HEK293 (cell line): ENCODE data around the gene FAM240B.

ENCODE experiments used
- CTCF ChIA-PET: fragments of 350-600 bp; formaldehyde crosslinking; extraction: SDS; loops from one replicate; lab custom pipeline; 2021; ENCODE audit warnings: antibody characterized with exemption; lab: Yijun Ruan, JAX
- POLR2A ChIA-PET: fragments of 300-600 bp; formaldehyde crosslinking; extraction: SDS; loops from one replicate; lab custom pipeline; 2020; ENCODE audit warnings: antibody characterized with exemption, inconsistent platforms; lab: Yijun Ruan, JAX
- H3K27ac ChIP-seq: fragments of 200-500 bp; sonication (Bioruptor generic); 2 replicates; pipeline ENCODE4 v1.5.1; 2014; ENCODE audit warnings: low read depth, low read length, control low read depth, inconsistent platforms; ENCODE audit errors: extremely low read depth
- H3K36me3 ChIP-seq, 2 experiments: fragments of 200-500 bp in 1 of 2; sonication (Bioruptor generic) in 1 of 2; 1 replicate in 1 of 2; 2 replicates in 1 of 2; pipeline ENCODE4 v1.5.1; 2014 to 2017; ENCODE audit warnings: inconsistent platforms in 2 of 2, low read length in 2 of 2; ENCODE audit not compliant: control insufficient read depth in 2 of 2, insufficient read depth in 1 of 2
- H3K4me1 ChIP-seq: fragments of 200-500 bp; sonication (Bioruptor generic); 2 replicates; pipeline ENCODE4 v1.5.1; 2014; ENCODE audit warnings: mild to moderate bottlenecking, low read length, inconsistent platforms; ENCODE audit not compliant: control insufficient read depth, insufficient read depth
- H3K4me3 ChIP-seq: 2 replicates; pipeline ENCODE4 v1.5.1; 2011; ENCODE audit warnings: low read depth, mild to moderate bottlenecking, control low read depth, low read length, moderate library complexity
- H3K9me3 ChIP-seq: fragments of 200-500 bp; sonication (Bioruptor generic); 2 replicates; pipeline ENCODE4 v1.5.1; 2014; ENCODE audit warnings: low read depth, low read length, inconsistent platforms; ENCODE audit not compliant: control insufficient read depth, insufficient read depth
- KLF7 ChIP-seq: fragments of 450-650 bp; formaldehyde crosslinking; IDR thresholded peaks from 2 replicates; pipeline ENCODE4 v1.5.1; 2016; ENCODE audit warnings: missing biosample characterization, missing genetic modification characterization, borderline replicate concordance
- ZBTB21 ChIP-seq: fragments of 450-650 bp; formaldehyde crosslinking; IDR thresholded peaks from 2 replicates; pipeline ENCODE4 v1.5.1; 2017; ENCODE audit warnings: missing biosample characterization, missing genetic modification characterization
- ZBTB48 ChIP-seq: fragments of 450-650 bp; formaldehyde crosslinking; IDR thresholded peaks from 2 replicates; pipeline ENCODE4 v1.5.1; 2016; ENCODE audit warnings: missing biosample characterization, missing genetic modification characterization
- ZIC2 ChIP-seq: fragments of 450-650 bp; formaldehyde crosslinking; IDR thresholded peaks from 2 replicates; pipeline ENCODE4 v1.5.1; 2016; ENCODE audit warnings: missing biosample characterization, missing genetic modification characterization
- ZNF140 ChIP-seq: fragments of 450-650 bp; formaldehyde crosslinking; IDR thresholded peaks from 2 replicates; pipeline ENCODE4 v1.5.1; 2016; ENCODE audit warnings: missing biosample characterization, missing genetic modification characterization
- ZNF19 ChIP-seq: fragments of 450-650 bp; formaldehyde crosslinking; IDR thresholded peaks from 2 replicates; pipeline ENCODE4; 2016; ENCODE audit warnings: missing biosample characterization, missing genetic modification characterization, low read depth
- ZNF274 ChIP-seq, 2 experiments: fragments of 200-500 bp in 1 of 2; fragments of 450-650 bp in 1 of 2; sonication (Bioruptor generic) in 1 of 2; formaldehyde crosslinking in 1 of 2; IDR thresholded peaks; 2 replicates each; pipeline versions ENCODE4 v1.5.1 to v1.6.1; 2014 to 2016; ENCODE audit warnings: borderline replicate concordance in 1 of 2, inconsistent platforms in 1 of 2, low read length in 1 of 2, missing biosample characterization in 1 of 2, missing genetic modification characterization in 1 of 2
- ZNF302 ChIP-seq: fragments of 450-650 bp; formaldehyde crosslinking; IDR thresholded peaks from 2 replicates; pipeline ENCODE4 v1.5.1; 2016; ENCODE audit warnings: missing biosample characterization, missing genetic modification characterization, low read depth
- ZNF843 ChIP-seq: fragments of 450-650 bp; formaldehyde crosslinking; IDR thresholded peaks from 2 replicates; pipeline ENCODE4 v1.5.1; 2016; ENCODE audit warnings: missing biosample characterization, missing genetic modification characterization
- ZSCAN30 ChIP-seq: fragments of 450-650 bp; IDR thresholded peaks from 2 replicates; pipeline ENCODE4 v1.5.1; 2018; ENCODE audit warnings: missing biosample characterization, mild to moderate bottlenecking, missing genetic modification characterization, moderate library complexity
- TF ChIP-seq, protein P1 (sequence below): fragments of 450-650 bp; formaldehyde crosslinking; IDR thresholded peaks from 2 replicates; pipeline ENCODE4 v1.5.1; 2017; ENCODE audit warnings: missing biosample characterization, missing genetic modification characterization
- TF ChIP-seq, protein P2 (sequence below): fragments of 450-650 bp; formaldehyde crosslinking; IDR thresholded peaks from 2 replicates; pipeline ENCODE4 v1.5.1; 2016; ENCODE audit warnings: missing biosample characterization, missing genetic modification characterization
- TF ChIP-seq, protein P3 (sequence below): fragments of 450-650 bp; formaldehyde crosslinking; IDR thresholded peaks from 2 replicates; pipeline ENCODE4 v1.5.1; 2016; ENCODE audit warnings: missing biosample characterization, missing genetic modification characterization, low read depth
- TF ChIP-seq, protein P4 (sequence below): fragments of 450-650 bp; formaldehyde crosslinking; IDR thresholded peaks from 2 replicates; pipeline ENCODE4 v1.5.1; 2016; ENCODE audit warnings: missing biosample characterization, missing genetic modification characterization
- TF ChIP-seq, protein P5 (sequence below): fragments of 450-650 bp; formaldehyde crosslinking; IDR thresholded peaks from 2 replicates; pipeline ENCODE4 v1.5.1; 2016; ENCODE audit warnings: missing biosample characterization, missing genetic modification characterization, borderline replicate concordance
- TF ChIP-seq, protein P6 (sequence below): fragments of 450-650 bp; formaldehyde crosslinking; IDR thresholded peaks from 2 replicates; pipeline ENCODE4 v1.5.1; 2016; ENCODE audit warnings: missing biosample characterization, missing genetic modification characterization

The FAM240B gene

DNA sequence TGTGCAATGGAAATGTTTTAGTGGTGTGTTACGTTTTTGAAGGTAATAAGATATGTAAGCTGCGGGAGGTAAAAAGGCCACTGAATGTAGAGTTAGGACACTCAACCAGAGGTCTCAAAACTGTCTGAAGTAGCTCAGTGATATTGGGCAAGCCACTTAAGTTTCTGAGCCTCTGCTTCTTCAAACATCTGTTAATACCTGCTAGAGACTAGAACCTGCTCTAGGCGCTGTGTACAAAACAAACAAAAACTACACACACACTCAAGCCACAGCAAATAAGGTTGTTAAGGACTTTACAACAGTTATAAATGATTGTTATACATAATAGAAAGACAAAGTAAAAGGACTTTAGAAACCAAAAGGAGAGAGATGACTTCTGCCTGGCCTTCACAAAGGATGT, 24.6 kb upstream of the FAM240B start:
- Histone ChIP-seq H3K36me3 (no peaks in the 10 kb centered on the region), H3K9me3 (no peaks in the 10 kb centered on the region), H3K4me3 (no peak overlapping the region), H3K4me1 (no peaks in the 10 kb centered on the region), H3K27ac (no peak overlapping the region)
- no peak for TF ChIP-seq KLF7
- TF ChIP-seq ZIC2 (tag by site-specific recombination) = no peak
- no peak for TF ChIP-seq ZNF274 (IDR thresholded peaks at IDR 0.05; ENCODE audit: low read length)
- no peak for TF ChIP-seq ZNF274 (tag by site-specific recombination; IDR thresholded peaks at IDR 0.05; ENCODE audit: borderline replicate concordance)
- no peak for TF ChIP-seq ZSCAN30 (tag by site-specific recombination)
- TF ChIP-seq ZNF302 (tag by site-specific recombination) = no peak
- TF ChIP-seq, protein P1, sequence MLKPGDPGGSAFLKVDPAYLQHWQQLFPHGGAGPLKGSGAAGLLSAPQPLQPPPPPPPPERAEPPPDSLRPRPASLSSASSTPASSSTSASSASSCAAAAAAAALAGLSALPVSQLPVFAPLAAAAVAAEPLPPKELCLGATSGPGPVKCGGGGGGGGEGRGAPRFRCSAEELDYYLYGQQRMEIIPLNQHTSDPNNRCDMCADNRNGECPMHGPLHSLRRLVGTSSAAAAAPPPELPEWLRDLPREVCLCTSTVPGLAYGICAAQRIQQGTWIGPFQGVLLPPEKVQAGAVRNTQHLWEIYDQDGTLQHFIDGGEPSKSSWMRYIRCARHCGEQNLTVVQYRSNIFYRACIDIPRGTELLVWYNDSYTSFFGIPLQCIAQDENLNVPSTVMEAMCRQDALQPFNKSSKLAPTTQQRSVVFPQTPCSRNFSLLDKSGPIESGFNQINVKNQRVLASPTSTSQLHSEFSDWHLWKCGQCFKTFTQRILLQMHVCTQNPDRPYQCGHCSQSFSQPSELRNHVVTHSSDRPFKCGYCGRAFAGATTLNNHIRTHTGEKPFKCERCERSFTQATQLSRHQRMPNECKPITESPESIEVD (tag by site-specific recombination) = no peak
- no peak for TF ChIP-seq ZNF843 (tag by site-specific recombination)
- TF ChIP-seq, protein P2, sequence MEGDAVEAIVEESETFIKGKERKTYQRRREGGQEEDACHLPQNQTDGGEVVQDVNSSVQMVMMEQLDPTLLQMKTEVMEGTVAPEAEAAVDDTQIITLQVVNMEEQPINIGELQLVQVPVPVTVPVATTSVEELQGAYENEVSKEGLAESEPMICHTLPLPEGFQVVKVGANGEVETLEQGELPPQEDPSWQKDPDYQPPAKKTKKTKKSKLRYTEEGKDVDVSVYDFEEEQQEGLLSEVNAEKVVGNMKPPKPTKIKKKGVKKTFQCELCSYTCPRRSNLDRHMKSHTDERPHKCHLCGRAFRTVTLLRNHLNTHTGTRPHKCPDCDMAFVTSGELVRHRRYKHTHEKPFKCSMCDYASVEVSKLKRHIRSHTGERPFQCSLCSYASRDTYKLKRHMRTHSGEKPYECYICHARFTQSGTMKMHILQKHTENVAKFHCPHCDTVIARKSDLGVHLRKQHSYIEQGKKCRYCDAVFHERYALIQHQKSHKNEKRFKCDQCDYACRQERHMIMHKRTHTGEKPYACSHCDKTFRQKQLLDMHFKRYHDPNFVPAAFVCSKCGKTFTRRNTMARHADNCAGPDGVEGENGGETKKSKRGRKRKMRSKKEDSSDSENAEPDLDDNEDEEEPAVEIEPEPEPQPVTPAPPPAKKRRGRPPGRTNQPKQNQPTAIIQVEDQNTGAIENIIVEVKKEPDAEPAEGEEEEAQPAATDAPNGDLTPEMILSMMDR = no peak
- no peak for TF ChIP-seq ZNF140 (tag by site-specific recombination)
- TF ChIP-seq ZBTB48 (tag by site-specific recombination) = no peak
- TF ChIP-seq, protein P3, sequence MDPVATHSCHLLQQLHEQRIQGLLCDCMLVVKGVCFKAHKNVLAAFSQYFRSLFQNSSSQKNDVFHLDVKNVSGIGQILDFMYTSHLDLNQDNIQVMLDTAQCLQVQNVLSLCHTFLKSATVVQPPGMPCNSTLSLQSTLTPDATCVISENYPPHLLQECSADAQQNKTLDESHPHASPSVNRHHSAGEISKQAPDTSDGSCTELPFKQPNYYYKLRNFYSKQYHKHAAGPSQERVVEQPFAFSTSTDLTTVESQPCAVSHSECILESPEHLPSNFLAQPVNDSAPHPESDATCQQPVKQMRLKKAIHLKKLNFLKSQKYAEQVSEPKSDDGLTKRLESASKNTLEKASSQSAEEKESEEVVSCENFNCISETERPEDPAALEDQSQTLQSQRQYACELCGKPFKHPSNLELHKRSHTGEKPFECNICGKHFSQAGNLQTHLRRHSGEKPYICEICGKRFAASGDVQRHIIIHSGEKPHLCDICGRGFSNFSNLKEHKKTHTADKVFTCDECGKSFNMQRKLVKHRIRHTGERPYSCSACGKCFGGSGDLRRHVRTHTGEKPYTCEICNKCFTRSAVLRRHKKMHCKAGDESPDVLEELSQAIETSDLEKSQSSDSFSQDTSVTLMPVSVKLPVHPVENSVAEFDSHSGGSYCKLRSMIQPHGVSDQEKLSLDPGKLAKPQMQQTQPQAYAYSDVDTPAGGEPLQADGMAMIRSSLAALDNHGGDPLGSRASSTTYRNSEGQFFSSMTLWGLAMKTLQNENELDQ (tag by site-specific recombination) = no peak
- TF ChIP-seq, protein P4, sequence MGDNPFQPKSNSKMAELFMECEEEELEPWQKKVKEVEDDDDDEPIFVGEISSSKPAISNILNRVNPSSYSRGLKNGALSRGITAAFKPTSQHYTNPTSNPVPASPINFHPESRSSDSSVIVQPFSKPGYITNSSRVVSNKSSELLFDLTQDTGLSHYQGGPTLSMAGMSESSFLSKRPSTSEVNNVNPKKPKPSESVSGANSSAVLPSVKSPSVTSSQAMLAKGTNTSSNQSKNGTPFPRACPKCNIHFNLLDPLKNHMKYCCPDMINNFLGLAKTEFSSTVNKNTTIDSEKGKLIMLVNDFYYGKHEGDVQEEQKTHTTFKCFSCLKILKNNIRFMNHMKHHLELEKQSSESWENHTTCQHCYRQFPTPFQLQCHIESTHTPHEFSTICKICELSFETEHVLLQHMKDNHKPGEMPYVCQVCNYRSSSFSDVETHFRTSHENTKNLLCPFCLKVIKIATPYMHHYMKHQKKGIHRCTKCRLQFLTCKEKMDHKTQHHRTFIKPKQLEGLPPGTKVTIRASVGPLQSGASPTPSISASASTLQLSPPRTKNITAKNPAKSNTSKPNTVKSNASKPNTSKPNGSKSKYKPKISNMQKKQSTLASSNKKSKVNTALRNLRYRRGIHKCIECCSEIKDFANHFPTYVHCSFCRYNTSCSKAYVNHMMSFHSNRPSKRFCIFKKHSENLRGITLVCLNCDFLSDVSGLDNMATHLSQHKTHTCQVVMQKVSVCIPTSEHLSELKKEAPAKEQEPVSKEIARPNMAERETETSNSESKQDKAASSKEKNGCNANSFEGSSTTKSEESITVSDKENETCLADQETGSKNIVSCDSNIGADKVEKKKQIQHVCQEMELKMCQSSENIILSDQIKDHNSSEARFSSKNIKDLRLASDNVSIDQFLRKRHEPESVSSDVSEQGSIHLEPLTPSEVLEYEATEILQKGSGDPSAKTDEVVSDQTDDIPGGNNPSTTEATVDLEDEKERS (tag by site-specific recombination) = no peak
- no peak for TF ChIP-seq ZBTB21
- TF ChIP-seq, protein P5, sequence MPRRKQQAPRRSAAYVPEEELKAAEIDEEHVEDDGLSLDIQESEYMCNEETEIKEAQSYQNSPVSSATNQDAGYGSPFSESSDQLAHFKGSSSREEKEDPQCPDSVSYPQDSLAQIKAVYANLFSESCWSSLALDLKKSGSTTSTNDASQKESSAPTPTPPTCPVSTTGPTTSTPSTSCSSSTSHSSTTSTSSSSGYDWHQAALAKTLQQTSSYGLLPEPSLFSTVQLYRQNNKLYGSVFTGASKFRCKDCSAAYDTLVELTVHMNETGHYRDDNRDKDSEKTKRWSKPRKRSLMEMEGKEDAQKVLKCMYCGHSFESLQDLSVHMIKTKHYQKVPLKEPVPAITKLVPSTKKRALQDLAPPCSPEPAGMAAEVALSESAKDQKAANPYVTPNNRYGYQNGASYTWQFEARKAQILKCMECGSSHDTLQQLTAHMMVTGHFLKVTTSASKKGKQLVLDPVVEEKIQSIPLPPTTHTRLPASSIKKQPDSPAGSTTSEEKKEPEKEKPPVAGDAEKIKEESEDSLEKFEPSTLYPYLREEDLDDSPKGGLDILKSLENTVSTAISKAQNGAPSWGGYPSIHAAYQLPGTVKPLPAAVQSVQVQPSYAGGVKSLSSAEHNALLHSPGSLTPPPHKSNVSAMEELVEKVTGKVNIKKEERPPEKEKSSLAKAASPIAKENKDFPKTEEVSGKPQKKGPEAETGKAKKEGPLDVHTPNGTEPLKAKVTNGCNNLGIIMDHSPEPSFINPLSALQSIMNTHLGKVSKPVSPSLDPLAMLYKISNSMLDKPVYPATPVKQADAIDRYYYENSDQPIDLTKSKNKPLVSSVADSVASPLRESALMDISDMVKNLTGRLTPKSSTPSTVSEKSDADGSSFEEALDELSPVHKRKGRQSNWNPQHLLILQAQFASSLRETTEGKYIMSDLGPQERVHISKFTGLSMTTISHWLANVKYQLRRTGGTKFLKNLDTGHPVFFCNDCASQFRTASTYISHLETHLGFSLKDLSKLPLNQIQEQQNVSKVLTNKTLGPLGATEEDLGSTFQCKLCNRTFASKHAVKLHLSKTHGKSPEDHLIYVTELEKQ (tag by site-specific recombination) = no peak
- no peak for TF ChIP-seq ZNF19 (tag by site-specific recombination)
- TF ChIP-seq, protein P6, sequence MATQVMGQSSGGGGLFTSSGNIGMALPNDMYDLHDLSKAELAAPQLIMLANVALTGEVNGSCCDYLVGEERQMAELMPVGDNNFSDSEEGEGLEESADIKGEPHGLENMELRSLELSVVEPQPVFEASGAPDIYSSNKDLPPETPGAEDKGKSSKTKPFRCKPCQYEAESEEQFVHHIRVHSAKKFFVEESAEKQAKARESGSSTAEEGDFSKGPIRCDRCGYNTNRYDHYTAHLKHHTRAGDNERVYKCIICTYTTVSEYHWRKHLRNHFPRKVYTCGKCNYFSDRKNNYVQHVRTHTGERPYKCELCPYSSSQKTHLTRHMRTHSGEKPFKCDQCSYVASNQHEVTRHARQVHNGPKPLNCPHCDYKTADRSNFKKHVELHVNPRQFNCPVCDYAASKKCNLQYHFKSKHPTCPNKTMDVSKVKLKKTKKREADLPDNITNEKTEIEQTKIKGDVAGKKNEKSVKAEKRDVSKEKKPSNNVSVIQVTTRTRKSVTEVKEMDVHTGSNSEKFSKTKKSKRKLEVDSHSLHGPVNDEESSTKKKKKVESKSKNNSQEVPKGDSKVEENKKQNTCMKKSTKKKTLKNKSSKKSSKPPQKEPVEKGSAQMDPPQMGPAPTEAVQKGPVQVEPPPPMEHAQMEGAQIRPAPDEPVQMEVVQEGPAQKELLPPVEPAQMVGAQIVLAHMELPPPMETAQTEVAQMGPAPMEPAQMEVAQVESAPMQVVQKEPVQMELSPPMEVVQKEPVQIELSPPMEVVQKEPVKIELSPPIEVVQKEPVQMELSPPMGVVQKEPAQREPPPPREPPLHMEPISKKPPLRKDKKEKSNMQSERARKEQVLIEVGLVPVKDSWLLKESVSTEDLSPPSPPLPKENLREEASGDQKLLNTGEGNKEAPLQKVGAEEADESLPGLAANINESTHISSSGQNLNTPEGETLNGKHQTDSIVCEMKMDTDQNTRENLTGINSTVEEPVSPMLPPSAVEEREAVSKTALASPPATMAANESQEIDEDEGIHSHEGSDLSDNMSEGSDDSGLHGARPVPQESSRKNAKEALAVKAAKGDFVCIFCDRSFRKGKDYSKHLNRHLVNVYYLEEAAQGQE = no peak
- ChIA-PET POLR2A (no interaction called here), CTCF (interaction anchor here (0.7 kb wide), 1 partner anchor 292 kb away, joined by 3 read pairs; no protein-coding TSS in a partner anchor)
